GM18909 (cell line): ENCODE results near the gene FGFR3.

Source experiments
- ATAC-seq: cut with Tn5 transposase; IDR thresholded peaks from one replicate; pipeline ENCODE4 v1.9.1; 2021; ENCODE audit warnings: mild to moderate bottlenecking; ENCODE audit not compliant: unreplicated experiment, poor library complexity

Gene FGFR3

DNA sequence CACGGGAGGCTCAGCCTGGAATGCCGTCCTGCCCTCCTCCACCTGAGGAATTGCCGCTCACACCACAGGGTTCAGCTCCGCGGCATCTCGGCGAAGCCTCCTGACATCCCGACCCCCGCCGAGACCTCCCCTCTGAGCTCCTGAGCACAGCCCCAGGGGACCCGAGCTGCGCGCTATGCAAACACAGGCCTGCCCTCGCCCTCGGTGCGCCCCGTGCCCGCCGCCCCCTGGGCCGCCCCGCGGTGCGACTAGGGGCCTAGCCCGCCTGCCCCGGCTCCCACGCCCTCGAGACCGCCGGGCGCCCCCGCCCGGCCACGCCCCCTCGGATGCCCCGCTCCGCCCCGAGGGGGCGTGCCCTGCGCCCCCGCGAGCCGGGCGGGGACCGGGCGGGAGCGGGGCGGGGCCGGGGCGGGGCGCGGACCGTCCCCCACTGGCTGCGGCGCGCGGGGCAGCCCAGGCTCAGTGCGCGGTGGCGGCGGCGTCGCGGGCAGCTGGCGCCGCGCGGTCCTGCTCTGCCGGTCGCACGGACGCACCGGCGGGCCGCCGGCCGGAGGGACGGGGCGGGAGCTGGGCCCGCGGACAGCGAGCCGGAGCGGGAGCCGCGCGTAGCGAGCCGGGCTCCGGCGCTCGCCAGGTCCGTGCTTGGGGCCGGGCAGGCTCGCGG is at the start of gene FGFR3:
FGFR3 (plus strand) TSS at position 462 of the 664 bp plus-strand sequence. CDS start 642 bp downstream, outside the sequence.
- ATAC-seq = no peak

DNA sequence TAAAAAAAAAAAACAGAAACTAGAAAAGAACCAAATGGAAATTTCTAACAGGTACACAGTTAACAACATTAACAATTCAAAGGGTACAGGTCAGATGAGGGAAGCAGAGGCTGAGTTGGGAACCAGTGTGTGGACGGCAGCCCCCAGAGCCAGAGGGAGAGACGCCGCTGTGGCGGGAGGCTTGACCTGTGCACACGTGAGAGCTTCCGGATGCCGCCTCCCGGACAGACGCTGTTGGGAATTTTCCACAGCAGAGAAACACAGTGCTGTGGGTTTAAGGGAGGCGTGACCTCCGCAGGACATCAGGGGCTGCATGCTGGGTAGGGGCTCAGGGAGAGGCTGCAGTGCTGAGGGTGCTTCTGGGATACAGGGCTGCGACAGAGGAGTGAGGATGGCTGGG is 49.5 kb upstream of the FGFR3 start:
- ATAC-seq = no peak

DNA sequence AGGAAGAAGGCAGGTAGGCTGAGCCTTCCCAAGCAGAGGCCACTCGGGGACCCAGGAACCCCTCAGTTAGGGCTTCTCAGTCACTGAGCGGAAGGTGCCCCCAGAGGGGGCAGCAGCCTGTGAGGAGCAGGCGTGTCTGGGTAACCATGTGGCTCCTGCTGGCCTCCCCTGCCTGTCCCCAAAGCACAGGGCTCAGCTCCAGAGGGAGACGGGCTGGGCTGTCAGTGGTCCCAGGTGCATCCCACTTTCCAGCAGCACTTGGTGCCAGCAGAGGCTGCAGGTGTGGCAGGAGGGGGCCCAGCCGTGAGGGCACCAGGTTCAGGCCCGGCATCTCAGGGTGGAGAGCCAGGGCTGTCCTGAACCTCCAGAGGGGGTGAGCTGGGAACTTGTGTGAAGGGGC is 49.1 kb upstream of the FGFR3 start:
- no peak for ATAC-seq

DNA sequence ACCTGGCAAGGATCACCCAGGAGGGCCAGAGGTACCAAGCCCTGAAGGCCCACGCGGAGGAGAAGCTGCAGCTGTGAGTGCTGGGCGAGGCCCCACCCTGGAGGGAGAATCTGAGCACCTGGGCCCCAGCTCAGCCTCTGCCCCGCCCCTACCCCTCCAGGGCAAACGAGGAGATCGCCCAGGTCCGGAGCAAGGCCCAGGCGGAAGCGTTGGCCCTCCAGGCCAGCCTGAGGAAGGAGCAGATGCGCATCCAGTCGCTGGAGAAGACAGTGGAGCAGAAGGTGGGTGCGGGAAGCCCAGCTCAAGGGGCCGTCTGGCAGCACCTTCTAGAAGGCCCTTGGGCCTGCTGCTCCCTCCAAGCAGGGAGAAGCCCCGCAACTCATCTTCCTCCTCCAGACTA is 48.5 kb upstream of the FGFR3 start:
- no peak for ATAC-seq

DNA sequence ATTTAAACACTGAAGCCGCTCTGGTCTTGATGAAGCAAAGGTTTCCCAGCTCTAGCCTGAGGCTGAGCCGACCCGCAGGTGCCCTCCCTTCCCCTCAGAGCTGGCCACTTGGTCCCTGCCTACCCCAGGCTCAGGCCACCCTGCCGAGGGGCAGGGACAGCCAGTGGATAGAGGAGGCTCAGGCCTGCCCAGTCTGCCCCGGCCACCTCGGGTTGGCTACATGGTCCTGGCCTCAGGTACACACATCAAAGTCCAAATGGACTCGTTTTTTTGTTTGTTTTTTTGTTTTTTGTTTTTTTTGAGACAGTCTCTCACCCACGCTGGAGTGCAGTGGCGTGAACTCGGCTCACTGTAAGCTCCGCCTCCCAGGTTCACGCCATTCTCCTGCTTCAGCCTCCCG is 47.9 kb upstream of the FGFR3 start:
- no peak for ATAC-seq

DNA sequence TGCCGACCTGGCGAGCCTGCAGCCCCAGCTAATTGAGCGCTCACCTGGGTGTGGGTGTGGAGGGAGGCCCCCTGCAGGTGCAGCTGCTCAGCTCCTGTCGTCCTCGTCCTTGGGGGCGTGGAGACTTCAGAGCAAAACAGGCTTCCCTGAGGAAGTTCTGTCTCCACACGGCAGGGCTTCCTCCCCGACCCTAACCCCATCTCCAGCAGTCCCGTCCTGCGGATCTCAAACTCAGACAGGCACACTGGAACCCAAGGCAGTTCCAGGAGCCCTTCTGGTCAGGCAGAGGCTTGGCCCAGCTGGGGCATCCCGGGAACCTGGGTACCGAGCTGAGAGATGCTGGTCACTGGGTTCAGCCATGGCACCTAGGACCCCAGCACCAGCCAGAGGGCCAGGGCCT is 47.4 kb upstream of the FGFR3 start:
- ATAC-seq = no peak

DNA sequence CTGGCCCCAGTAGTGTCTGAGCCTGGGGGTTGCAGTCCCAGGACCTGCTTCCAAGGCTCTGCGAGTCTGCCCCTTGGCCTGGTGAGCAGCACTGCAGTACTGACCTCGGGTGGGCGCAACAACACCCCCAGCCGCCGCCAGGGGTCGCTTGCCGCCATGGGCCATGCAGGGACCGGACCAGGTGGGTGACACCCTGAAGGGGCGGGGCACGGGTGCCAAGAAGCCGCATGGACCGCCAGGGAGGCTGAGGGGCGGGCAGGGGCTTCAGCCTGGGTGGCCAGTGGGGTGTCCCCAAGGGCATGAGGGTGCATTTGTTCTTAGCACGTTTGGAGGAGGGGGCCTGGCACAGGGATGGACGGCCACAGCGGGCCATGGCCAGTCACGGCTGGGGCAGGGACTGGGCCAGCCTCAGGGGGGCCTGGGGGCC is 46.8 kb upstream of the FGFR3 start:
- ATAC-seq = peak; percentile 64

DNA sequence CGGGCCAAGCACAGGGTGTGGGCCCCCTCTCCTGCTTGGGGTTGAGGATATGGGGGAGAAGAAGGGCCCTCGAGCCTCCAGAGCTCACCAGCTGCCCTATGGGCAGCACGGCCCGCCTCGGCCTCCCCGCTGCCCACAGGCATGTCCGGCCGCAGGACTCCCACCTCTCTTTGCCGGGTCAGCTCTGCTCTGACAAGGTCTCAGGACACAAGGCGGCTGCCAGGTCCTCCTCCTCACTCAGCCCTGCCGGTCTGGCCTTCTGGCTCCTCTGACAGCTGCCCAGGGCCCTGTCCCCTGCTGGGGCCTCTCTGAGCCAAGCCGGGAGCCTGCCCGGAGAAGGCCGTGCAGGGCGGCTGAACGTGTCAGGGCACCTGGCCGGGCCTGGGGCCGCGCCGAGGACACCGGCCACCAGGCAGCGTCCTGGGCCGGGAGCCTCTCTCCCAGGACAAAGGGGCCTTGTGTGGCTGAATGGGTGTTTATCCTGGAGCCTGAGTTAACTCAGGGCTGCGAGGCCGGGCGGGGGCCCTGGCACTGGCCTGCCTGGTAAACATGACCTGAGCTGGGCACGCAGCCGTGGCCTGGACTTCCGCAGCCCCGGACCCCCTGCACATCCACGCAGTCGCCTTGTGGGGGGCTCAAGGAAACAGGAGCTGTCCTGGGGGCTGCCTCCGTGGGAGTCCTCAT is 46.0 kb upstream of the FGFR3 start:
- ATAC-seq = no peak

DNA sequence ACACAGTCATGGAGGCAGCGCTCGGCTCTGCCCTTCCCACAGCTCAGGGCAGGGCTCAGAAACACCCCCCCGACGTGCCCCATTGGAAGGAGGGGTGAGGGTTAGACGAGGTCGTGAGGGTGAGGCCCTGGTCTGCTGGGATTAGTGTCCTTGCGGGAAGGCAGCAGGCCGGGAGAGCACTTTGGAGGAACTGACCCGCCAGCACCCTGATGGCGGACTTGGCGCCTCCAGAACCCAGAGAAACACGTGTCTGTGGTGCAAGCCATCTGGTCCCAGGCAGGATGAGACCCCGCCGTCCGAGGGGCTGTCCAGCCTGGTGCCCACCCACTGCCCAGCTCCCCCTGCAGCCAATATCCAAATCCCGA is 45.5 kb upstream of the FGFR3 start:
- no peak for ATAC-seq

DNA sequence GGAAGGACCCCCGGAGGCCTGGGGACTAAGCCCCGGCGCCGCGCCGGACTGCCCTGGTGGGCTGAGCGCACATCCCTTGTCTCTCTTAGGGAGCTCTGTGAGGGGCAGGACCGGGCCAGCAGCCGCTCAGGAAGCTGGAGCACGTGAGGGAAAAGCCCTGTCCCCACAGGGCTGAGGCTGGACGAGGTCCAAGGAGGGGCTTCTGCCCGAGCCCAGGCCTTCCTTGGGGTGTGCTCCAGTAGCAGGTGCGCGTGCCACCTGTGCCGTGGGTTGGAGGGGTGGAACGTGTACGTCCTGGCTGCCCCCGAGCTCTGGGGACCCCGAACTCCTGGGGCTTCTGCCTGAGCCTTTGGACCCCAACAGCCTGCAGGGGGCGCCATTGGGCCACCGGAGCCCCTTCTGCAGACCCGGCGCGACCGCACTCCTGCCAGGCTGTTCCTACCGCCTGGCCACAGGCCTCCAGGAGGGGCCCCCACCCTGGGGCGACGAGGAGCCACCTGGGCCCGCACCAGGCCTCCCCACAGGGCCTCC is 44.6 kb upstream of the FGFR3 start:
- ATAC-seq = no peak

DNA sequence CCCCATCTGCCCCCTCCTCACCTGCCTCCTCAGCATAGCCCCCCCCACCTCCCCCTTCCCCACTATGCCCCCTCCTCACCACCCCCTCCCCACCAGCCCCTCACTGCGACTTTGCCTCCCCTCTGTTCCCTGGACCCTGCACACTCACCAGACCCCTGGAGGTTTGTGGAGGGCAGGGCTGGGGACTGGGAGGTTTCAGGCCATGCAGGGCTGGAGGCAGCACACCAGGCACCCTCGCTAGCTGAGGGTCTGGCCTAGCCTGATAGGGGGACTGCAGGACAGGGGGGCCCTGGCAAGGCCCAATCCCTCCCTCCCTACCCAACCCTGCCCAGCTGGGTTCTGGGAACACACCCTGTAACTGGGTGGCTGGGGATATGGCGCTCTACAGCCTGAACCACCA is 43.7 kb upstream of the FGFR3 start:
- ATAC-seq = no peak

DNA sequence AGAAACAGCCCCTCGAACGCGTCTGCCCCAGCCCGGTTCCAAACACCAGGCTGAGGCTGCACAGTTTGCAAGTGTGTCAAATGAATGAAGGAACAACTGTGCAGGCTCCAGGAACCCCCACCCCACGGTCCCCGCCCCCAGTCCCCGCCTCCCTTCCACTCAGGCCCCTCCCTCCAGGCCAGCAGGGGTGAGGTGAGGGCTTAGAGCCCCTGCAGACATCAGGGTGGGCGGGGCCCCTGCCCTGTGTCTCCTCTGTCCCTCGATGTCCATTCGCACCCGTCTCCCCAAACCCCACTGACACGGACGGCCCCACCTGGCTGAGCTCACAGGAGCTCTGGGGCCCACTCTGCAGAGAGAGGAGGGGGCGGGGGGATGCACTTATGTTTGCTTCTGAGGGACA is 43.3 kb upstream of the FGFR3 start:
- ATAC-seq = no peak

DNA sequence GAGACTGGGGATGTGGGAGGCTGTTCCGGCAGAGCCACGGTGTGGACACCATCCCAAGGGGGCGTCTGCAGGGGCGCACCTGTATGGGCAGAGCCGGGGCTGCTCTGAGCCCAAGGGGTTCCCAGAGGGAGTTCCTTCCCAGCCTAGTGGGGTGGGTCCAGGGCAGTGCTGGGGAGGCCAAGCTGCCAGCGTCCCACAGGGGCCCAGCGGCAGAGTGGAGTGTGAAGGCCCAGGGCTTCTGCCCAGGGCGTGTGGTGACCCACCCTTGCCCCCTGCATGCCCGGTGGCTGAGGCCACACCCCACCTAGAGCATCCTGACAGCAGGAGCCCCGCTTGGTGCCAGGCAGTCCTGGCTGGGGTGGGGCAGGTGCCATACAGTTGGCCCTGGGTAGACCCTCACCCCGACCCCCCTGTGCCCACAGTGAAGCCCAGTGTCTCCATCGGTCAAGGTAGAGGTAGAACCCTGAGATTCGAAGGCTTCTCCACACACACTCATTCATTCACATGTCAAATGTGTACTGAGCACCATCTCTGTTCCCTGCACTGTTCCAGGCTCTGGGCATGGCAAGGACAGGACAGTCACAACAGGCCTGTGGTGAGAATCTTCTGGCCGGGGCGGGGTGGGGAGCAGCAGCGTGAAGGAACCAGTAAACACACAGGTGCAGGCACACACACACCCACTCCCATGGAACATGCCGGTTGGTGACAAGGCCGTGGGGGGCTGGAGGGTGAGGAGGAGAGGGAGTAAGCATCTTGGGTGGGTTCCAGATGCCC is 42.5 kb upstream of the FGFR3 start:
- no peak for ATAC-seq

DNA sequence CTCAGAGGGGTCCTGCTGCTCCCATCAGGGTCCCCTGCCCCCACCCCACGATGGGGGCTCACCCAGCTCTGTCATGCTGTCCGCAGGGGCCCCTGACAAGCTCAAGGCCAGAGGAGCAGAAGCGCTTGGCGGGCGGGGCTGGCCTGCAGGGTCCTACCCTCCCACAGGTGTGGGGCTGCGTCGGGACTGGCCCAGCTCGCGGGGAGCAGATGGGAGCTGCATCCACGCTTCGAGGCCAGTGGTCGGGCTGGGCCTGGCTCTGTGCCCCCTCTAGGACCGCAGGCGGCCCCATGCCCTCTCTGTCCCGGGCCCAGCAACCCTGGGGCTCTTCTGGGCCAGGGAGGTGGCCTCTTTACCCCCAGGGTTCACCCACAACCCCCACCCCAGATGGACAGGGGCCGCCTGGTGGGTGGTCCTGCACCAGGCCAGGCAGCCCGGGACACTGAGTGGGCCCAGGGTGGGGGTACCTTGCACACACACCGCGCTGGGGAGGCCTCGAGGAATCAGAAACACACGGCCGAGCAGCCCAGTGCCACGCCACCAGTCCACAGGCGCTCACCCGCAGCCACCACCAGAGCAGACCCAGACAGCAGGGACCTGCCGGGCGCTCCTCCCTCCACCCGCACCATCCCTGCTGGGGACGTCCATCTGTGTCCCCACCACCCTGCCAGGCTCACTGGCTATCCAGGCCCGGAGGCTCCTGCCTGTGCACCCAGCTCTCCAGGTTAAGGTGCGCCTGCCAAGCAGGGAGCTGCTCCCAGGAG is 41.8 kb upstream of the FGFR3 start:
- no peak for ATAC-seq

DNA sequence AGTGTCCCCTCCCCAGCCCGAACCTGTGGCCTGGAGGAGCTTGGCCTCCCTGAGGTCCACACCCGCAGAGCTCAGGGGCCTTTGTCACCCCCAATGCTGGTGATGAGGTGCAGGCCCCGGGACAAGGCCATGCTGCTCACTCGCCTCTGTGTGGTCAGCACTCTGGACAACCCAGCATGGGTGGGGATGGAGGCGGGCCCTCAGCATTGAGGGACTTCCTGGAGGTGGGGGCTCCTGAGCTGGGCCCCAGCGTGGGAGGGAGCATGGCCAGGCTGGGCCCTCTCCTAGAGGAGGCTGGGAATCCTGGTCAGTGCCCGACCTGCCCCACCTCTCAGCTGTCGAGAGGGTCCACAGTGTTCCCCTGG is 41.2 kb upstream of the FGFR3 start:
- no peak for ATAC-seq

DNA sequence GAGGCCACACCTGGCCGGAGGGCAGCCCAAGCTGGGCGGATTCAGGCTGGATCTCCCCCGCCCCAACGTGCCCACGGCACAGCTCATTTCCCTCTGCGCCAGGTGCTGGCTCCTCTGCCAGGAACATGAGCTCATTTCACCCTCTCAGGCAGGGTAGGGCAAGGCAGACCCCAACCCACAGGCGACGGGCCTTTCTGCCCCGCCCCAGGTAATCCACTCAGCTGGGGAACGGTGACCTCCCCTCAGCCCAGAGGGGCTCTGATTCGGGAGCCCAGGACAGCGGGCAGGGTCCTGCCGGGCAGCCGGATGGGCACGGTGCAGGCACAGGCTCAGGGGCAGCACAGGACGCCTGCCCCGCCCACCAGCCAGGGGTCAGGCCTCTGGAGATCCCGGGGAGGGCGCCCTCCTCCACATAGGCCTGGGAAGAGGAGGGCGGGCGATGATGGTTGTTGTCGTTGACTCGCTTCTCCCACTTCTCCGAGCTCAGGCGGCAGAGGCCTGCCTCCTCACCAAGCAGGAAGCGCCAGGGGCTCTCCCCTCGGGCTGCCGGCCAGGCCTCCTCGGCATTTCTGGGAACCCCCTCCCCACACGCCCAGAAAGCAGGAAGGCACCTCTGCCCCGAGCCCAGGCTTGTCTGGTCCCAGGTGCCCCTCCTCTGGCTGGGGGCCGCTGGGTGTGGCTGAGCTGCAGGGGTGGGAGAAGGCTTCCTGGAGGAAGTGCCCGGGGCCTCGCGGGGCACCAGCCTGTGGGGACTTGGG is 40.6 kb upstream of the FGFR3 start:
- ATAC-seq = no peak

DNA sequence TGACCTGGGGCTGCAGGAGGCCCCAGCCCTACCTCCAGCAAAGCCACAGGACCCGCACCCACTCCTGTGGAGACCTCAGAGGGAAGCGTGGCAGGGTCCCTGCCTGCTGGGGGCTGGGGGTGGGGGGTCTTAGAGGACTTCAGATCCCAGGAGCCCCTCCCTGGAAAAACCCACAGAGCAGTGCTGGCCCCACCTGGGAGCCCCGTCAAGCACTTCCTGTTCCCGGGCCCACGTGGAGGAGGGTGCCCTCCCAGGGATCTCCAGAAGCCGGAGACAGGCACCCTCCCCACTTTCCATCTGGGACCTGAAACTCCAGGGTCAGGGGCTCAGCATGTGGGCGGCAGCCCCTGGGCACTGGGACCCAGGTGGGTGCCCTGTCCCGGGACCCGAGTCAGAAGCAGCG is 39.8 kb upstream of the FGFR3 start:
- ATAC-seq = no peak

DNA sequence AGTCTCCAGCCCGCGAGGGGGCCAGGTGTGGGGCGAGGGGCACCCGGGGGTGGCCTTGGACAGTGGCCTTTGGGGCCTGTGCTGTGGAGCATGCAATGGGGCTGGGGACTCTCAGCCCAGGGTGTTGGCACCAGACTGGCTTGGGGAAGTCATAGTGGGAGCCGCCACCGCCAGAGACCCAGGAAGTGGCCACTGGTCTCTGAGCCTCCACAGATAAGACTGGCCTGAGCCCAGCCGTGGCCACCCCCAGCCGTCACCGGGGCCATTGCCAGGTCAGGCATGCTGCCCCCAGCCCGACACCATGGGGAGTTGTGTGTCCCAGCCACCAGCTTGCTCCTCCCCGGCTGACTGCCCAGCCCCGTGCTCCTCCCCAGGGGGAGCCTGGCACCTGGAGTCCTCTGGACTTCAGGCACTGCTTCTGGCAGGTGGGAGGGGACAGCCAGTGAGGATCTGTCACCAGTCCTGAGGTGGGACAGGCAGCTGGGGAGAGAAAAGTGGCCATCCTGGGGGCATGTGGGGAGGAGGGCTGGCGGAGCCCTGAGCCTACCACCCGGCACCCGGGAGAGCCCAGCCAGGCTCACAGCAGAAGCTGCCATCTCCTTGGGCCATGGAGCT is 39.3 kb upstream of the FGFR3 start:
- no peak for ATAC-seq

DNA sequence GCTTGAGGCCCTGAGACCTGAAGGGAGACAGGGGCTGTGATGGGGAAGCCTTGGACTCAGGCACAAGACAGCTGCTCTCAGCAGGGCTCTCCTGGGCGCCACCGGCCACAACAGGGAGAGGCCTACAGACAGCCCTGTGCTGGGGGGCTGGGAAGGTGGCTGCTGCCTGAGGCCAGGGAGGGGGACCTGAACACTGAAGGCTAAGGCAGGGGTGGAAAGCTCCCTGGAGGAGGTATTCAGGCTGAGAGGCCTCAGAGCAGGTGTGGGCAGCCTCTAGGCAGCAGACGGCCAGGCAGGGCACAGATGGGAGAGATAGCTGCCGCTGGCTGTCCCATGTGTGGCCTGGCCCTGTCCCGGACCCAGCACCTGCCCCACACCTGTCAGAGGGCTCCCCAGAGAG is 38.8 kb upstream of the FGFR3 start:
- ATAC-seq = no peak

DNA sequence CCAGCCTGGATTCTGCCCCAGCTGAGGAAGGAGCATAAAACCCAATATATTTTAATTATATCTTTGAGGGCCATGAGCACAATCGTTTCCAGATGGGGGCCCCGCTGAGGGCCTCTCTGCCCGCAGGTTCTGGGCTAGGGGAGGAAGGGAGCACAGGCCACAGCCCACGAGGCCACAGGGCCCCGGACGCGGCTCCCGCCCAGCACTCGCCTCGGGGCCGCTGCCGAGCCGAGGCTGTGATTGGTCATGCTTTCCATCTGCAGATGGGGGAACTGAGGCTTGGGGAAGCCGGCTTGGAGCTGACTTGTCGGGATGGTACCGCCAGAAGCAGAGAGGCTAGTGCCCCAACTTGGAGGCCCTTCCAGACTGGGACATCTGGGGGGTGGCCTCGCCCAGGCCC is 37.8 kb upstream of the FGFR3 start:
- ATAC-seq = no peak
